ENCODE results near the gene IRX6.

DNA sequence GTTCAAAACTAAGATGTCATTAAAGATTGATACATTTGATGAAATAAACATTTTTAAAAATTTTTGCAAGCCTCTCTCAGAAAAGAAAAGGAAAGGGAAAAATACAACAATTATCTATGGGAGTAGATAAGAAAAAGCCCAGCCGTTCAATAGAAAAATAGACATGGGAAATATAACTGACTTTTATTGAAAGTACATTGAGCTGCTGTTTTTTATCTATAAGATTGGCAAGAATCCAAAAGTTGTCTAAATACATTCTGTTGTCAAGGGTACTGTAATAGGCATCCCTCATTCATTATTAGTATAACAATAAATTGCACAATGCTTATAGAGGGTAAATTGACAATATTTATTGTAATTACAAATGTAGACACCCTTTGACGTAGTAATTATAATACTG lies 38.4 kb upstream of the IRX6 start:
- no peak for TF ChIP-seq CTCF (IDR thresholded peaks at IDR 0.05)
- TF ChIP-seq POLR2AphosphoS5 (IDR thresholded peaks at IDR 0.05): no peak
